Fibroblast of lung (primary cell): Measurements from ENCODE around the gene MYRIP. TPM values are rescaled to one million over a fixed set of nuclear protein-coding genes. Genes with fewer than 3 reads are reported as not detected.

Source experiments
- DNase-seq, 2 donors: peaks; one replicate each; pipeline versions ENCODE4 v3.0.0 to v3.0.0-alpha.2; 2010; ENCODE audit warnings: low read depth in 2 of 2
- H2AFZ ChIP-seq: 2 replicates; pipeline ENCODE4 v1.5.1; 2012; ENCODE audit warnings: low read length, control low read depth, inconsistent platforms
- H3K27ac ChIP-seq: 2 replicates; pipeline ENCODE4 v1.5.1; 2011; ENCODE audit warnings: low read length, control low read depth; ENCODE audit not compliant: insufficient read depth
- H3K27me3 ChIP-seq: 2 replicates; pipeline ENCODE4 v1.5.1; 2011; ENCODE audit warnings: mild to moderate bottlenecking, low read length; ENCODE audit not compliant: control insufficient read depth, insufficient read depth
- H3K36me3 ChIP-seq: 2 replicates; pipeline ENCODE4 v1.5.1; 2011; ENCODE audit warnings: low read length; ENCODE audit not compliant: control insufficient read depth, insufficient read depth
- H3K4me1 ChIP-seq: 2 replicates; pipeline ENCODE4 v1.5.1; 2011; ENCODE audit warnings: low read length; ENCODE audit not compliant: control insufficient read depth, insufficient read depth; ENCODE audit errors: extremely low read depth
- H3K4me2 ChIP-seq: 2 replicates; pipeline ENCODE4 v1.5.1; 2011; ENCODE audit warnings: low read length, control low read depth; ENCODE audit not compliant: insufficient read depth; ENCODE audit errors: extremely low read depth
- H3K4me3 ChIP-seq, 4 experiments: fragments of 200-600 bp in 1 of 4; sonication (generic) in 1 of 4; replicated peaks in 1 of 4; 2 replicates each; pipeline ENCODE4 v1.5.1; 2011 to 2016; ENCODE audit warnings: low read length in 4 of 4, low read depth in 3 of 4, mild to moderate bottlenecking in 3 of 4, control low read depth in 2 of 4, inconsistent platforms in 1 of 4, mixed read lengths in 1 of 4; ENCODE audit not compliant: insufficient read depth in 1 of 4; ENCODE audit errors: control extremely low read depth in 1 of 4
- H3K79me2 ChIP-seq: 2 replicates; pipeline ENCODE4 v1.5.1; 2012; ENCODE audit warnings: mild to moderate bottlenecking, low read length, inconsistent platforms; ENCODE audit not compliant: control insufficient read depth, insufficient read depth
- H3K9ac ChIP-seq: 2 replicates; pipeline ENCODE4 v1.5.1; 2011; ENCODE audit warnings: mild to moderate bottlenecking, low read length, control low read depth; ENCODE audit not compliant: insufficient read depth
- H3K9me3 ChIP-seq: 2 replicates; pipeline ENCODE4 v1.5.1; 2012; ENCODE audit warnings: low read depth, low read length; ENCODE audit not compliant: control insufficient read depth, insufficient read depth
- H4K20me1 ChIP-seq: 2 replicates; pipeline ENCODE4 v1.5.1; 2011; ENCODE audit warnings: low read length; ENCODE audit not compliant: control insufficient read depth, insufficient read depth; ENCODE audit errors: extremely low read depth
- CTCF ChIP-seq, 2 donors: IDR thresholded peaks in 1 of 2; conservative IDR thresholded peaks in 1 of 2; 1 replicate in 1 of 2; 2 replicates in 1 of 2; pipeline ENCODE4 v1.5.1; 2011 to 2012; ENCODE audit warnings: low read length in 2 of 2, control low read depth in 1 of 2, inconsistent platforms in 1 of 2, low read depth in 1 of 2, mild to moderate bottlenecking in 1 of 2
- EZH2 ChIP-seq: IDR thresholded peaks from 2 replicates; pipeline ENCODE4 v1.5.1; 2012; ENCODE audit warnings: low read length, control low read depth, mild to moderate bottlenecking; ENCODE audit errors: missing control alignments
- polyA plus RNA-seq, 2 donors: library from polyadenylated mRNA; depleted of rRNA in 1 of 2; stranded (reverse) in 1 of 2; unstranded in 1 of 2; fragments of >200 nt; gene quantifications; 2 replicates each; pipeline ENCODE4 v1.2.1, GENCODE V29; 2011 to 2012; ENCODE audit warnings: missing spikeins in 1 of 2
- total RNA-seq: library from RNA; depleted of rRNA; stranded (reverse); fragments of >200 nt; gene quantifications from 2 replicates; pipeline ENCODE4 v1.2.1, GENCODE V29; 2014

MYRIP gene
- total and polyA plus RNA-seq, 2 donors (not counting 1 experiment from before 2014, with no cell fraction given) = 0.02 TPM; not detected in 1

- H3K4me1 ChIP-seq = no peaks in the 10 kb centered on the region
- no peak overlapping the region for H3K27ac ChIP-seq
- no peaks in the 10 kb centered on the region for H3K36me3 ChIP-seq
- no peaks in the 10 kb centered on the region for H3K79me2 ChIP-seq
- no peak for DNase-seq
- no peaks in the 10 kb centered on the region for H3K27me3 ChIP-seq
- no peak overlapping the region for H3K9ac ChIP-seq
- no peaks in the 10 kb centered on the region for H3K9me3 ChIP-seq
- H3K4me3 ChIP-seq = no peak overlapping the region
- H2AFZ ChIP-seq = no peak overlapping the region
- TF ChIP-seq CTCF (conservative IDR thresholded peaks at IDR 0.05 in 1 of 2, IDR thresholded peaks at IDR 0.05 in 1 of 2; ENCODE audit: low read depth in 1 of 2, low read length in 2 of 2) (no peak), EZH2 (no peak)
- no peaks in the 10 kb centered on the region for H4K20me1 ChIP-seq
- no peak overlapping the region for H3K4me2 ChIP-seq
Observed at GRCh38 chr3:40242638-40243037, 433.2 kb downstream of the MYRIP start.

GRCh38 chr3:40243056-40243455 lies 433.6 kb downstream of the MYRIP start:
- no peaks in the 10 kb centered on the region for H3K36me3 ChIP-seq
- H3K79me2 ChIP-seq = no peaks in the 10 kb centered on the region
- H3K4me1 ChIP-seq = no peaks in the 10 kb centered on the region
- TF ChIP-seq CTCF (conservative IDR thresholded peaks at IDR 0.05 in 1 of 2, IDR thresholded peaks at IDR 0.05 in 1 of 2; ENCODE audit: low read depth in 1 of 2, low read length in 2 of 2) (no peak), EZH2 (no peak)
- DNase-seq = no peak
- H3K4me2 ChIP-seq = no peak overlapping the region
- no peak overlapping the region for H3K9ac ChIP-seq
- H3K27me3 ChIP-seq = no peaks in the 10 kb centered on the region
- no peaks in the 10 kb centered on the region for H4K20me1 ChIP-seq
- no peaks in the 10 kb centered on the region for H3K9me3 ChIP-seq
- H3K4me3 ChIP-seq = no peak overlapping the region
- no peak overlapping the region for H2AFZ ChIP-seq
- H3K27ac ChIP-seq = no peak overlapping the region

- Histone ChIP-seq H3K27ac (no peak overlapping the region), H4K20me1 (no peaks in the 10 kb centered on the region), H3K9me3 (no peaks in the 10 kb centered on the region), H3K79me2 (no peaks in the 10 kb centered on the region), H3K27me3 (no peaks in the 10 kb centered on the region), H3K36me3 (no peaks in the 10 kb centered on the region), H3K4me1 (no peaks in the 10 kb centered on the region), H3K4me3 (no peak overlapping the region), H3K9ac (no peak overlapping the region), H3K4me2 (no peak overlapping the region), H2AFZ (no peak overlapping the region)
- TF ChIP-seq CTCF (conservative IDR thresholded peaks at IDR 0.05 in 1 of 2, IDR thresholded peaks at IDR 0.05 in 1 of 2; ENCODE audit: low read depth in 1 of 2, low read length in 2 of 2) (no peak), EZH2 (no peak)
- DNase-seq = no peak
Observed at GRCh38 chr3:40247714-40248454, 438.5 kb downstream of the MYRIP start.
